Measurements from ENCODE around the gene TTC32.
"Not testable (repeated sequence)": the region's sequence is repeated elsewhere in the genome, so short reads cannot be mapped to it uniquely, and the experiment has no call there.

Gene TTC32

DNA sequence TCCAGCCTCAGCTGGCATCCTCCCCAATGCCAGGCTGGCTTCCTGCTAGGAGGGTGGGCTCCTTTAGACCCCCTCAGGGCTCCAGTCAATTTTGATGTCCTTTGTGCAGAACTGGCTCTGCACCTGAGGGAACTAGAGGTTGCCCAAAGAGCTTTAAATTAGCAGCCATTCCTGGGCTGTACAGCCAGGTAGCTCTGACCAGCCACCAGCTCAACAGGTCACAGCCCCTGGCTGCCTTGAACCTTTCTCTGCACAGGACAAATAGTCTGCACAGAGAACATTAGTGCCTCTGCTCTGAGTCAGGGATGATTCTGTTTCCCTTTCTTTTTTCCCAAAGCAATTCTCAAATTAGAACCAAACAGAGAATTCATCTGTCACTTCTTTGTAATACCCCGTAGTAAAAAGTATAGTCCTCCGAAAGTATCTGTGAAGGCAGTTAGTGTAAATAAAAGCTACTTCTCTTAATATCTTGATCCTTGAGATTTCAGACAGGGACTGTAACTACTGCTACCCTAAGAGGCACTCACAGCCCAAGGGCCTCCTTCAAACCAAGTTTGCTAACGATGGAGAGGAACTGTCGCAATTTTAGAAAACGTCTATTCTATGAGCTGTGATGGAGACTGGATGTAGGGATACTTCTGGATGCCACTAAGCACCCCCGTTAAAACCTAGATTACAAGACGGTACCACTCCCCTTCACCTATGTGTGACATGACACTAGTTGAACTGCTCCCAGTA, 3.0 kb downstream of the TTC32 start:
- no peak for DNase-seq

DNA sequence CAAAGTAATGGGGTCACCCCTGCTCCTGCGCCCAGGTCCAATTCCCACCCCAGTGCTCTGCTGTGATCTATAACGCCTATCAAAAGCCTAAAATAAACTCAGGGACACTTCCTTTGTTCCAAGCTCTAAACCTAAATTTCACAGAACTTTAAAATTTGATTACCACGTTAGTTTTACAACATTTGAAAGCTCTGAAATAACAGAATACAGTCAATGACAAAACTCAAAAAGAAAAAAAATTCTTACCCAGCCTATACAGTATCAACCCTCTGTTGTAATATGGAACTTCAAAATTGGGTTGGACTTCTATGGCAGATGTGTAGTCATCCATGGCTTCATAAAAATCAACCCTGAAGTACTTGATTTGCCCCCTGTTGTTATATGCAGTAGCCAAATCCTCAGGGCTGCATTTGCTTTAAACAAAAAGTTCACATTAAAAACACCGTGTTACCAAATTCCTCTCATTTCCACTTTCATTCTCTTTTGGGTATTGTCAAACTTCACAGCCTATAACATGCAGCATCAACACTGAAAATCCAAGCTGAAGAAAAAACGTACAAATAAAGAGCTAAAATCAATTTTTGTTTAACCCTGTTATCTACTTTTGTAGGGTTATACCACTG, 4.0 kb downstream of the TTC32 start:
- DNase-seq, result no peak

DNA sequence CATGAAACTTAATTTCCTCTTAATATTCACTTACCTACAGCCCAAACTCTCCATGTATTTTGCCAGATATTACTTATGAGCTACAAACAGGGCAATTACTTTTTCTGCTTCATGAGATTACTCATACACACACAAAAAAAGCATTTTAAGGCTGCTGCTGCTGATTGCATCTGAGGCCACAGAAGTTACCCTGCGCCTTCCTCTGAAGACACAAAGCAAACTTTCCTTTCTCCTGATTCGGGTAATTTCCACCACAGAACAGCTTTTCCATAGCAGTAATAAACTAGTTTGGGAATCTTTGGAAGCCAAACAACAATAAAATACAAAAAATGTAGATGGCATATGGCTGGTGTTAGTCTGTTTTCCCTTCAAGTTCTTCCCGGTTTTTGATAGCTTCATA, 6.2 kb downstream of the TTC32 start:
- DNase-seq, result no peak

DNA sequence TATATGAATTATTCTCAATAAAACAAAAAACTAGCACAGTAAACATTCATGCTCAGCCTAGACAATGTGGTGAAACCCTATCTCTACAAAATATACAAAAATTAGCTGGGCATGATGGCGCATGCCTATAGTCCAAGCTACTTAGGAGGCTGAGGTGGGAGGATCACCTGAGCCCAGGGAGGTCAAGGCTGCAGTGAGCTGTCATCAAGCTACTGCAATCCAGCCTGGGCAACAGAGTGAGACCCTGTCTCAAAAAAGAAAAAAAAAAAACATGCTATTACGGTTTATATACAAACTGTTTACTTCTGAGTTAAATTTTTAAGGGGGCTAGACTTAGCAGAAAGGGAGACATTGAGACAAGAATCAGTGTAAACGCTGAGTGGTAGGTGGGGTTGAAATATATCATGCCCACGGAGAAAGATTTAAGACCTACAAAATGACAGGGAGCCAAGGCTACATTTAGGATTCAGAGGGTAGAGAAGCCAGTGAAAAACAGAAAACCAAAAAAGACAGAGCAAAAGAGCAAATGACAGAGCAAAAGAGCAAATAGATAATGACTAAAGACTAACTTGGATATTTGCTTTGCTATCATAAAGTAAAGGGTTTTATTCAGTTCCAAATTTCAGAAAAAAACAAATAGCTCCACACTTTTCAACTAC, 7.5 kb downstream of the TTC32 start:
- no peak for DNase-seq

DNA sequence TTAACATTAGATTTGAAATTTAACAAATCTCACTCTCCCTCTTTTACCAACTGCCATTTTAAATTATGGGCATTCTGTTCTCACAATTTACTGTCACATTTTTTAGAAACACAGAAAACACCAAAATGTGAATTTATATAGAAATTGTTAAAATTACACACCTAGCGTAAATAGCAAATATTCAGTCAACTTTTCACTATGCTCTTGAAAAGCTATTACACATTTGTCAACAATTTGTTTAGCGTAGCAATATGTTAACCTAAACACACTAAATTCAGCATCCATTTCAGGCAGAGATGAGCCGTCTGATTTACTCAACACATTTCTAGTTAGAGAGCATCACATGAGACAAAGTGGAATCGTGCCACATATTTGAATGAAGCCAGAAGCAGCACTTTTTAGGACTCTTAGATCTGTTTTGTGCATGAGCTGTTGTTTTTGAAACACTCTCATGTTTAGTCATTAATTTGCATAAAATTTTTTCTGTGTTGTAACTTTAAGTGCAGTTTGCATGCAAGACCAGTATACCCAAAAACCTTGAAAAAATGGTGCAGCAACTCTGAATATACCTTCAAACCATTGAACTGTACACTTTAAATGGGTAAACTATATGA, 8.2 kb downstream of the TTC32 start:
- DNase-seq, result no peak

DNA sequence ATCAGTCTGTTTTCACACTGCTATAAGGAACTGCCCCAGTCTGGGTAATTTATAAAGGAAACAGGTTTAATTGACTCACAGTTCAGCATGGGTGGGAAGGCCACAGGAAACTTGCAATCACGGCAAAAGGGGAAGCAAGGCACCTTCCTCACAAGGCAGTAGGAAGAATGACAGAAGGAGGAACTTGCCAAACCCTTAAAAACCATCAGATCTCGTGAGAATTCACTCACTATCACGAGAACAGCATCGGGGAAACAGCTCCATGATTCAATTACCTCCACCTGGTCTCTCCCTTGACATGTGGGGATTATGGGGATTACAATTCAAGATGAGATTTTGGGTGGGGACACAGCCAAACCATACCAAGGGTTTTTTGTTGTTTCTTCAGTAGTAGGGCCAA, 9.8 kb downstream of the TTC32 start:
- not testable (repeated sequence) for DNase-seq

DNA sequence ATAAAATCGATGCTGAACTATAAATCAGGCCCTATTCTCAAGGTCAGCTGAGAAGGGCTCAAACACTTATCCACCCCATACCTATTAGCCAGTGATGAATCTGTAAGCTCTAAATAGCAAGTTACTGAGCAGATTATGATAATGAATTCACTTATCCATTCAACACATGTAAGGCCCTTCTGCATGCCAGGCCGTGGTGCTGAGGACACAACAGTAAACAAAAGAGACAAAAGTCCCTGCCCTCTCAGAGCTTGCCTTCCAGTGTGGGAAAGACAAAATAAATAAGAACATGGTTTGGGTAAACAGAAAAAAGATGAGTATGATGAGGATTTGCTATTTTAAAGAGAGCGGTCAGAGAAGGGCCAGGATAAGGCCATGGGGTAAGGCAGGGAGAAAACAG, 11.7 kb downstream of the TTC32 start:
- no peak for DNase-seq

DNA sequence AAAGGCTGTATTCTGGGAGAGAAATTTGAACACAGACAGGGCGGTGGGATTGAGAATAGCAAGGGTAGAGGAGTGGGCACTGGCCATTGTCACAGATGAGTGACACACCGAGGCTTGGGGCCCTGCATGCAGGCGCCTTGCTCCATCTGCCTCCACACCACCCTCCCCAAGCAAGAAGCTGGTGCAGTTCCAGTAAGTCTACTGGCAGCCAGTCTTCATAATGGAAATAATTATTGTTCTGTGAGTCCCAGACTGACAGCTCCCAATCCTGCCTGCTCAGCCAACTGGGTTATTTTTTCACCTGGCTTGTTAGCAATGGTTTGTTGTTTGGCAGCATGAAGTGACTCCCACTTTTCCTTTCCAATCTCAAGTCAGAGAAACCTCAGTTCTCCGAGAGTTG, 13.0 kb downstream of the TTC32 start:
- no peak for DNase-seq

DNA sequence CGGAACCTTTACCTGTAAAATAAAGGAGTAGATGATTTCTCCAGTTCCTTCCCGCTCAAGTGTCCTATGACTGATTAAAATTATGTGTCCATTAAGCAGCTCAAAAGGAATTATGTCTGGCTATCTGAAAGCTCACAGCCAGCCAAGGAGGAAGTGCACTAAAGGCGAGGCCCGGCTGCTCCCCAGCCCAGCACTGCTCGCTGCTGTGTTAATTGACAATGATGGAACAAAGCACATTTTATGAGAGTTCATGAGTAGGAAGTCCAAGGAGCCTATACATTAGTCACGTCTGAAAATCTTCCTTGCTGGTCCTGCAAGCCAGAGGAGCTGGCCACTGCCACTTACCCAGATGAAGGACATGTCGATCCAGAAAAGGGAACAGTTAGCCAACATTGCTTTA, 14.3 kb downstream of the TTC32 start:
- DNase-seq, result no peak

DNA sequence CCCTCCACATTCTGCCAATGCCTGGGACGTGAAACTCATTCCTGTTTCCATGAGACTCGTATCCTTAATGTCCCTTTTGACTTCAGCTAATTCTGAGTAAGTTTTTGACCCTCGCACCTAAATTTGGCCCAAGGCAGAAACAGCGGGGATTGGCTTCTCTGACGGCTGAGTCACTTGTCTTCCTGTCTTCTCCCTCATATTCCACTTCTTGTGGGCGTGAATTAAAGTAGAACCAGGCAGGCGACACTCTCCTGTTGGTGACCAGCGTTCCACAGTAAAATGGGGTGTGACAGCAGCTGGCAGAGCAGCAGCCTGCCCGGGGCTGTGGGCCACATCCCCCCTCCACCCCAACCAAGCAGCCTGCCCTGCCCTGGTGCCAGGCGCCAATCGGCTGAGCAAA, 15.5 kb downstream of the TTC32 start:
- DNase-seq, result no peak

DNA sequence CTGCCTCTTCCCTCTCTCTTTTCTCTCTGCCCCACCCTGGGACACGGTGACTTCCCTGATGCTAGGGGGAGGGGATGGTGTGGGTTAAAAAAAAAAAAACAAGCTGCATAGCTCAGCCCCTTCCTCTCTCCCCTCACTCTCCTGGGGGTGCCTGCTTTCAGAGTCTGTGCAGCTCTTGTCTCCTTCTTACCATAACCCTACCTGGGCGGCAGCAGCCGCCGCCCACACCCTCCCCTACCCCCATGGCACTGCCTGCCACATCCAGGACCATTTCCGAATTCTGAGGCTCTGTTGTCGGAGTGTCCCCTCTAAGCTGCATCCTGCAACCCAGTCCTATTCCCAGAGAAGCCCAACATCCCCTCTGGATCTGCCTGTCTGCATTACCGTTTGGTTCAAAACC, 16.0 kb downstream of the TTC32 start:
- no peak for DNase-seq

DNA sequence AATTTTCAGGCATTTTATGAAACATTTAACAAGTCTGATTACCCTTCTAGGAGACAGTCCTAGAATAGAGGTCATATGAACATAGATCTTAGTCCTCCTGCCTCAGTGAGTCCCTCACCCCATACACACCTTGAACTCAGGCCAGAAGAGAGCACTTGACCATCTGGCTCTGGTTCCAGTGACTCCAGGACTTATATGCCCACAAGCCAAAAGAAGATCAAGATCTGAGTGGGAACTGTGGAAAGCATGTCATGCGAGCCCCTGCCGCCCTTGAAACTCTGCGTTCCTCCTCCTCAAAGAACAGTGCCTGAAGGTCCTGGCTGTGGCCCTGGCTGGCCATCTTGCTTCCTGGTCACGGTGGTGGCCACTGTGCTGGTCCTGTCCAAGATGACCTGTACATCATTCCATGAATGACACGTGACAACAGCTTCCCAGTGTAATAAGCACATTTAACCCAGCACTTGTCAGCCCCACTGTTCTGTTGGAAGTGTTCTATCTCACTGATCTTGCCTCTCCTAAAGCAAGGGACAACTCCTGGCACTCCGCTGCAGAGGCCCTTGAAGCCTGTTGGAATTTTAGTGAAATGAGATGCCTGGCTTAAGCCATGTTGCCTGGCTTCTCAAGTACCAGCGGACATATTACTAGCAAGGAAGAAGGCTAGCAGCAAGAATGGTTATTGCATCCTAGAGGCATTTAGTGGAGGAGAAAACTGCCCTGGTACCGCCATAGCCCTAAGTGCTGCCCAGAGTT, 17.6 kb downstream of the TTC32 start:
- no peak for DNase-seq

DNA sequence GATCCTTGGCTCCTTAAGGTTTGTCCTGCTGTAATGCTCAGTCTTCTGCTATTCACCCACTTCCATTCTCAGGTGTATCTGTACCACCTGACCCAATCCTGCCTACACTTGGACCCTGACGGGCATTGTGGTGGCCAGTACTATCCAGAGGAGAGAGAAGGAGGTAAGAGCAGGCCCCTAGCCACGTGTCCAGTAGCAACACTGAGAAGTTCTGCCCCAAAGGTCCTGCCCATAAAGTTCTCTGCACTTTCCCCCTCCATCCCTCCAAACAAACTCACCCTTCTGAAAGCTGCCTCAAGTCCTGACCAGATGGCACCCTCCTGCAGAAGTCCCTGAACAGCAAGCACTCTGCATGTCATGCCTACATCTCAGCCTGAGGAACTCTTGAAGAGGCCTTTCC, 18.3 kb downstream of the TTC32 start:
- no peak for DNase-seq

DNA sequence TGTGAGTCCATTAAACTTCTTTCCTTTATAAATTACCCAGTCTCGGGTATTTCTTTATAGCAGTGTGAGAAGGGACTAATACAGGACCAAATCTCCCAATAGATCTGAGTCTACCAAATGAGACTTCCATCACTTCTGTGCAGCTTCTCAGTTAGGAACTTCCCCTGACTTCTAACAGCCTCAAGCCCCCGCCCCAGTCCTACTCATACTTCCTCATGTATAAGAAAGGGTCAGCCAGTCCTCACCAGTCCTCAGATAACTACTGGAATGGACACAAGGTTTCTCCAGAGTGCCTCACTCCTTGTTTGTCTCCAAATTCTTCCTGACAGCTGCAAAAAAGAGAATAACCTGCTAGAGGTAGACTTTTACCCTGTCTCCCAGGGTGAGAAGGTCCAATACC, 19.5 kb downstream of the TTC32 start:
- DNase-seq, result no peak

DNA sequence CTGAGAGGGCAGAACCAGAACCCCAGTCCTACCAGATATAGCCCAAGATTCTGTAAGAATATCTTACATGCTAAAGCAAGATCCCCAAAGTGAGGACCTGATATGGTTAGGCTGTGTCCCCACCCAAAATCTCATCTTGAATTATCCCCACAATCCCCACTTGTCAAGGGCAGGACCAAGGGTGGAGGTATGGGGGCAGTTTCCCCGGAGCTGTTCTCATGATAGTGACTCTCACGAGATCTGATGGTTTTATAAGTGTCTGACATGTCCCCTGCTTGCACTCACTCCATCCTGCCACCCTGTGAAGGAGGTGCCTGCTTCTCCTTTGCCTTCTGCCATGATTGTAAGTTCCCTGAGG, 19.9 kb downstream of the TTC32 start:
- DNase-seq, result no peak

DNA sequence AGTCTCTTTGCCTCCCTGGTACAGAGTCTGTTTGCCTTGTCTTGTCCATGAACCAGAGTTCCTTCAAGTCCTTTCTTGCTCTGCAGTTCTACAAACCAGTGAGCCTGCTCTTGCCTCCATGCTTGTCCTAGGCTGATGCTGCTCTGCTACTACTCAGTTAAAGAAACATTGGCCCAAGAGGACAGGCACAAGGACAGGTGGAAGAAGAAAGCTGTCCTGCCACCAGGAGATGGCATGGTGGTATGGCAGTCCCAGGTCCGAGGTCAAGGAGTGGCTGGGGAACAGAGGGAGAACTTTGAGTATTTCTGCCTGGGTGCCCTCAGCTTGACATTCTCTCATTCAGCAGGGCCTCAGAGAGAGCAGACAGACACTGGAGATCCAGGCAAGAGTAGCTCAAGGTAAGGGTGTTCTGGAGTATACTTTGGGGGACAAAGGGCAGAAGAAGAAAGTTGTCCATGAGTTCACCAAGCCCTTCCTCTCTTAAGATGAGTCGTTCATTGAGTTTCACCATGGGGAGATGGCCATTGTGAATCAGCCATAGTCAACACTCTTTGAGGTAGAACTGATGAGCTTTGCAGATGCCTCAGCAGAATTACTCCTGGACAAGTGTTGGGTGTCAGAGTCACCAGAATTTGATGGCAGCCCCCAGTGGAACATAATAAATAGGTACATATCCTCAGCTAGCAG, 20.4 kb downstream of the TTC32 start:
- DNase-seq, result no peak

DNA sequence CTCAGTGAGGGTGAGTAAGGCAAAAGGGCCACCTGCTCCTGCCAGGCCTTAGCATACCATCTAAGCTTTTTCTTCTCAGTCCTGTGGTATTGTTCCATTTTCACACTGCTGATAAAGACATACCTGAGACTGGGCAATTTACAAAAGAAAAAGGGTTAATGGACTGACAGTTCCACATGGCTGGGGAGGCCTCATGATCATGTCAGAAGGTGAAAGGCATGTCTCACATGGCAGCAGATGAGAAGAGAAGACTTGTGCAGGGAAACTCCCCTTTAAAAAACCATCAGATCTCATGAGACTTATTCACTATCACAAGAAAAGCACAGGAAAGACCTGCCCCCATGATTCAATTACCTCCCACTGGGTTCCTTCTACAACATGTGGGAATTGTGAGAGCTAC, 21.6 kb downstream of the TTC32 start:
- not testable (repeated sequence) for DNase-seq

DNA sequence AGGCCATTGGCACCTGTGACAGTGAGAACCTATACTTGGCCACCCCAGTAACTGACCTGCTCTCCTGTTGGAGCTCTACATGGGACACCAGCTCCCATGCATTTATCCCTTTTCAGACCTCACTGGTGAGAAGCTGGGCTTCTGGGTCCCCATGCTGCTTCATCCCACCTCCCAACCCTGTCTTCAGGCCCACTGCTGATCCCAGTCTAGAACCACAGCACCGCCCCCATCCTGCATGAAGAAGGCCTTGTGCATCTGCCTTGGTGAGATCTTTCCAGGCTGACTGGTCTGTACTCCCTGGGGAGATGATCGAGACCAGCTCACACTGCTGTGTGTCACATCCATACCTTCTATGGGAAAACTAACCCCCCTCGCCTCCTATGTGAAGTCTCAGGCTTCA, 22.7 kb downstream of the TTC32 start:
- DNase-seq, result no peak

DNA sequence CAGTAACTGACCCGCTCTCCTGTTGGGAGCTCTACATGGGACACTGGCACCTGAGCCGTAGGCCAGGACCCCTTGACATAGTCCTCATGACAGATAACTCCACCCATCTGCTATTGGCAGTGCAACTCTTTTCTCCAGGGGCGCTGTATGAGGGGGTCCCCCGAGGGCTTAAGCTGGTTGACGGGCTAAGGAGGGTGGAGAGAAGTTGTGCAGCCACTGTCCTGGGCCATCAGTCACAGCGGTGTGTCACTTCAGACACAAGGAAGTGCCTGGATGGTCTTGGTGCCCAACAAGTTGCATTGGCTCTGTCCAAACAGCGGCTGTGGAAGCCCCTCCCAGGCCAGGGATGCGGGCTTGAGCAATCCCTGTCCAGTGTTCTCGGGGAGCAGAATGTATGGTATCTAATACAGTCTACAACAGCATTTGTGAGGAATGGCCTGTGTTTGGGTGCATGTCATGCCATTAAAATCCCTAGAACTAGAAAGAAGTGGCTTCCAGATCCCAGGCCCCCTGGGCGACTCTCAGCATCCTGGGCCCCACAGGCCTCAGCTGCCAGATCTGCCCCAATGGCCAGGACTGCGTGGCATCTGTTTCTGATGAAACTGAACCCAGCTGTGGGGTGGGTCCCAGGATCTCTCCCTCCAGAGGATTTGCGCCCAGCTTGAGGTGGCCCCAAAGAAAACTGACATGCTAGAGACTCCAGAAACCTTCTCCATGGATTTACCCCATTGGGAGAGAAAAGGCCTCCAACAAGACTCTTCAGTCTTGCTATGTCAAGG, 23.3 kb downstream of the TTC32 start:
- DNase-seq, result no peak

DNA sequence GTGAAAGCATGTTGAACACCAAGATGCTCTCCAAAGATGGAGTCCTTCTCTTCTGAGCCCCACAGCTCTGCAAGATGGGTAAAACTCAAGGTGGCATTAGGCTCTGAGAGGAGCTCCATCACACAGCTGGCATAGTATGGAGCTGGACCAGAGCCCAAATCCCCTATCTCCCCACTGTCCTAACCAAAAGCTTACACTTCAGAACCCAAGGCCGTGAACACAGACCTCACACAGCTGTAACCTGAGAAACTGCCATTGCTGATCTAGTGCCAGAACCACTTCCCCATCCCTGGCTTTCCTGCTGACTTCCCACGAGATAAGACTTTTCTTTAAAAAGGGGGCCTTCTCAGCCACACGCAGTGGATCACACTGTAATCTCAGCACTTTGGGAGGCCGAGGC, 25.0 kb downstream of the TTC32 start:
- no peak for DNase-seq

DNA sequence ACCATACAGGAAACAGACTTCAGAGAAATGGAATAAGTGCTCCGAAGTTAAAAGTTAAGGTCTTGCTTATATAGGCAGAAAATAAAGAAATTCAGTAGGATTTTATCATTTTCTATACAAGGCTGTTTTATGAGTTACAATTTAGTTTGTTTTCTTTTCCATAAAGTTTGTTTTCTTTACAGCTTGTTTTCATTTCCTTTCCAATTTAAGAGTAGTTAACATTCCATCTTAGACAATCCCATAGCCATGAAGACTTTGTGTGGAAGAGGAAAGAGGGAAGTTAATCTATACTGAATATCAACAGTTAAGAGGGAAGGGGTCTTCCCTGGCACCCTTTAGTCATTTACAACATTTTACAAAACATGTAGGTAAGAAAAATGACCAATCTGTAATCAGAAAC, 26.5 kb downstream of the TTC32 start:
- no peak for DNase-seq

DNA sequence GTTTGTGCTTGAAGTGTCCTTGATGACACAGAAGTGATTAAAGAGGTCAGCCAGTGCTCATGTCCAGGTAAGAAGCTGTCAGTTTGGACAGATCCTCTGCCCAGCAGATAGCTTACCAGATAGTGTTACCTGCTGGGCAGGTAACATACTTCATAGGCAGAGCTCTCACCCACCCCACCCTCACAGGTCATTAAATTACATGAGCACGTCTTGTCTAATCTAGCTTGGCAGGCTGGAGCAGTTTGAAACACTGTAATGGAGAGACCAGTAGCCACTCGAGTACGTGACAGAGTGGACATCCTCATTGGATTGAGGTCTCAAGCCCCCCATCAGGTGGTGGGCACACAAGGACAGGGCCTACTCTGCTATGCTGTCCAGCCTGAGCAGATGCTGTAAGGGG, 27.1 kb downstream of the TTC32 start:
- no peak for DNase-seq

All from DMS153 (cell line).